Ascending aorta (tissue), 2 donors: ENCODE results near the gene WNT10A. TPM values are rescaled to one million over a fixed set of nuclear protein-coding genes. Genes with fewer than 3 reads are reported as not detected.
A peak's percentile ranks its signal among the peaks of the same experiment; 100 is the strongest.

ENCODE experiments used
- DNase-seq, 2 donors: peaks; one replicate each; pipeline ENCODE4 v3.0.0-alpha.2; 2019; ENCODE audit warnings: low spot score in 2 of 2
- H3K27ac ChIP-seq, 2 donors: fragments of 200-600 bp; sonication (generic); one replicate each; pipeline ENCODE4 v1.5.1; 2016 to 2017; ENCODE audit warnings: mild to moderate bottlenecking in 1 of 2
- H3K27me3 ChIP-seq: fragments of 200-600 bp; sonication (generic); one replicate; pipeline ENCODE4 v1.5.1; 2017
- H3K36me3 ChIP-seq, 2 donors: fragments of 200-600 bp; sonication (generic); one replicate each; pipeline ENCODE4 v1.5.1; 2016
- H3K4me1 ChIP-seq, 2 donors: fragments of 200-600 bp; sonication (generic); one replicate each; pipeline ENCODE4 v1.5.1; 2016 to 2017; ENCODE audit warnings: mild to moderate bottlenecking in 1 of 2
- H3K4me3 ChIP-seq, 2 donors: fragments of 200-600 bp; sonication (generic); one replicate each; pipeline ENCODE4 v1.5.1; 2016 to 2017; ENCODE audit warnings: mild to moderate bottlenecking in 1 of 2
- H3K9me3 ChIP-seq, 2 donors: fragments of 200-600 bp; sonication (generic); one replicate each; pipeline ENCODE4 v1.5.1; 2016
- CTCF ChIP-seq, 3 experiments: fragments of 200-600 bp in 2 of 3; fragments of 450-650 bp in 1 of 3; sonication (generic) in 2 of 3; IDR thresholded peaks; one replicate each; pipeline ENCODE4 v1.5.1; 2016 to 2019; ENCODE audit warnings: antibody characterized with exemption in 3 of 3, mild to moderate bottlenecking in 1 of 3, moderate library complexity in 1 of 3
- intact Hi-C: fragments of 100-400 bp; cut with DNase I; formaldehyde crosslinking; loops from one replicate; pipeline ENCODE4 v1.15.1; 2023
- total RNA-seq: library from RNA; depleted of rRNA; stranded (reverse); fragments of >200 nt; gene quantifications from one replicate; pipeline ENCODE4 v1.1.0, GENCODE V29; 2016

WNT10A gene
- total RNA-seq, 1 donor from 2014 or later = not detected

GRCh38 chr2:218879776-218880101 lies 913 bp upstream of the WNT10A start:
- intact Hi-C loops = no loop called here
- Histone ChIP-seq H3K27ac (no peak overlapping the region), H3K27me3 (peaks cover 25% of the 10 kb centered on the region), H3K36me3 (no peaks in the 10 kb centered on the region), H3K9me3 (no peaks in the 10 kb centered on the region), H3K4me1 (peaks cover 0 to 22% of the 10 kb centered on the region in 2 donors), H3K4me3 (peak overlapping the region; percentile 14 to 42)
- no peak for TF ChIP-seq CTCF (IDR thresholded peaks at IDR 0.05)
- no peak for DNase-seq

- H3K36me3 ChIP-seq = no peaks in the 10 kb centered on the region
- peaks cover 25% of the 10 kb centered on the region for H3K27me3 ChIP-seq
- peak overlapping the region; percentile 14 to 42 for H3K4me3 ChIP-seq
- DNase-seq = no peak
- H3K9me3 ChIP-seq = no peaks in the 10 kb centered on the region
- H3K27ac ChIP-seq = no peak overlapping the region
- TF ChIP-seq CTCF (IDR thresholded peaks at IDR 0.05) = no peak
- peaks cover 0 to 22% of the 10 kb centered on the region in 2 donors for H3K4me1 ChIP-seq
- intact Hi-C loops = no loop called here
Measured at GRCh38 chr2:218880859-218881594, 375 bp downstream of the WNT10A start.

DNA sequence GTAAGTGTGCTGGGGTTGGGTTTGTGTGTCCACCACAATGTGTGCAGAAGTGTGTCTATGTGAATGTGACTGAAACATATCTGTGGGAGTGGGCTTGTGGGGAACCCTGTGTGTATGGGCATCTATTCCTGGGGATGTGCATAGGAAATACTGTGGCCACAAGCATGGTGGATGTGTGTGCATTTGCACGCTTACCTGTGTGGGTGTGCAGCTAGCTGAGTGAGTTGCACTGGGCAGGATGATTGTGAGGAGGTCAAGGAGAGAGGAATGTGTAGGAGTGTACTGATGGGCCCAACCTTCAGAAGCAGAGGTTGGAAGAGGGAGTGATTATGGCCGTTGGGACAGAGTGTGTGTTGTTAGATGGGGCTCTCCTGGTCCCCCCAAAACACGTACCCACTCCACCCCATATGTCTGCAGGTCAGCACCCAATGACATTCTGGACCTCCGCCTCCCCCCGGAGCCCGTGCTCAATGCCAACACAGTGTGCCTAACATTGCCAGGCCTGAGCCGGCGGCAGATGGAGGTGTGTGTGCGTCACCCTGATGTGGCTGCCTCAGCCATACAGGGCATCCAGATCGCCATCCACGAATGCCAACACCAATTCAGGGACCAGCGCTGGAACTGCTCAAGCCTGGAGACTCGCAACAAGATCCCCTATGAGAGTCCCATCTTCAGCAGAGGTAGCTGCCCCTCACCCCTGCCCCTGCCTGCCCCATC lies 1.2 kb downstream of the WNT10A start:
- Histone ChIP-seq H3K27me3 (peaks cover 25% of the 10 kb centered on the region), H3K4me3 (no peak overlapping the region), H3K9me3 (no peaks in the 10 kb centered on the region), H3K4me1 (peaks cover 0 to 22% of the 10 kb centered on the region in 2 donors), H3K36me3 (no peaks in the 10 kb centered on the region), H3K27ac (no peak overlapping the region)
- TF ChIP-seq CTCF (IDR thresholded peaks at IDR 0.05) = no peak
- intact Hi-C loops = no loop called here
- DNase-seq = no peak

- Histone ChIP-seq H3K27ac (no peak overlapping the region), H3K27me3 (peaks cover 25% of the 10 kb centered on the region), H3K36me3 (no peaks in the 10 kb centered on the region), H3K4me3 (no peak overlapping the region), H3K9me3 (no peaks in the 10 kb centered on the region), H3K4me1 (peaks cover 0 to 22% of the 10 kb centered on the region in 2 donors)
- TF ChIP-seq CTCF (IDR thresholded peaks at IDR 0.05) = no peak
- intact Hi-C loops = no loop called here
- no peak for DNase-seq
Measured at GRCh38 chr2:218882461-218882816, 1.8 kb downstream of the WNT10A start.

DNA sequence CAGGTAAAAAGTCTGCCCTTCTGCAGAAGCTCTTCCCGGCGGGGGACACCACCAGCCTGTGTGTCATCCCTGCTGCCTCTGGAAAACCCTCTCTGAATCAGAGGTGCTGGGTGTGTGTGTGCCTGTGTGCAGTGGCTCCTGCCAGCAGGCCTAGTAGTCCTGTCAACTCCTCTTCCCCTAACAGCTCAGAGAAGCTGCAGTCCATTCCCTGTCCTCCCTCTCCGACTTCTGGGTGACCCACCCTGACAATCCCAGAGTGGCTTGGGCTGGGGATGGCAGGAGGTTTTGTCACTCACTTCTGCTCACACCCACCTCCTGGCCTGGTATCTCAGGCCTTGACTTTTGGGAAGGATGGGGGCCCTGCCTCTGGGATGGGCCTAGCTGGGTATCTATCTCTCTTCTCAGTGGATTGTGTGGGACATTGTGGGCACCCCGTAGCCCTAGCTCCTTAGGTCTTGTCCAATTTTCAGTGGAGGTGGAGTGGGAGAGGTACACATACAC lies 2.3 kb downstream of the WNT10A start:
- DNase-seq = no peak
- no peak for TF ChIP-seq CTCF (IDR thresholded peaks at IDR 0.05)
- Histone ChIP-seq H3K4me3 (no peak overlapping the region), H3K27ac (no peak overlapping the region), H3K4me1 (peaks cover 0 to 22% of the 10 kb centered on the region in 2 donors), H3K9me3 (no peaks in the 10 kb centered on the region), H3K27me3 (peaks cover 25% of the 10 kb centered on the region), H3K36me3 (no peaks in the 10 kb centered on the region)
- intact Hi-C loops = no loop called here
